Left lobe of liver (tissue), 2 donors: ENCODE results near the gene SEMA3A. TPM values are rescaled to one million over a fixed set of nuclear protein-coding genes. Genes with fewer than 3 reads are reported as not detected.

Experiments used
- ATAC-seq: fragments of 200-7000 bp; cut with Tn5 transposase; one replicate; pipeline ENCODE4 v1.9.1; 2020; ENCODE audit warnings: mild to moderate bottlenecking, moderate library complexity
- DNase-seq: peaks from one replicate; pipeline ENCODE4 v3.0.0-alpha.2; 2020; ENCODE audit warnings: low spot score
- total RNA-seq: library from RNA; stranded (reverse); gene quantifications from one replicate; pipeline ENCODE4 v1.2.1, GENCODE V29; 2021
- donor health status: DM: no; HTN: no; CAD: no; lungs with moderate emphysema.
- donor health status: DM: no; HTN: yes; CAD: no.

The SEMA3A gene
- total RNA-seq, 1 donor from 2014 or later = 0.58 TPM

DNA sequence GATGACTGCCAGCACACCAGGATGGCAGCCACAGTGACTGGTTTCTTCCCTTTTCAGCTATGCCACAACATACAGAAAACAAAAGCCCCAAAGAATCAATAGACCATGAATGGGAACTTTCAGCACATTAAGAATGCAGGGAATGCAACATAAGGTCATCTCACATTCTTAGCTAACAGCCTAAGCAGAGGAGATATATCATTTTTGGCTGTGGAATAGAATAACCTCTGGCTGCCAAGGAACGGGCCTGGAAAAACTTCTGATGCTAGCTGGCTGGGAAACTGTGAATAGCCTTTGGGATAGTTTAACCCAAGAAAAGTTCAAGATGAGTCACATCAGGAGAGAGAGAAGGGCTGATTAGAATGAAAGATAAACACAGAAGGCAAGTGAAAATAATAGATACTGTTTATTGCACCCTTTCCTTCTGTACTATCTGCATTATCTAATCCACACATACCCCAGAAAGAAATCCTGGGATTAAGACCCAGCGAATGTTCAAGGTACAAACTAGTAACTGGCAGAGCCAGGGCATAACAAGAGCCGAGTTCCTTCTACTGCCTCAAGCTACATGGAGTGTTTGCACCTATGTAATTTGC, 169.2 kb downstream of the SEMA3A start:
- DNase-seq = no peak
- no peak for ATAC-seq

GRCh38 chr7:84022684-84023308, 171.8 kb downstream of the SEMA3A start:
- no peak for ATAC-seq
- no peak for DNase-seq

DNA sequence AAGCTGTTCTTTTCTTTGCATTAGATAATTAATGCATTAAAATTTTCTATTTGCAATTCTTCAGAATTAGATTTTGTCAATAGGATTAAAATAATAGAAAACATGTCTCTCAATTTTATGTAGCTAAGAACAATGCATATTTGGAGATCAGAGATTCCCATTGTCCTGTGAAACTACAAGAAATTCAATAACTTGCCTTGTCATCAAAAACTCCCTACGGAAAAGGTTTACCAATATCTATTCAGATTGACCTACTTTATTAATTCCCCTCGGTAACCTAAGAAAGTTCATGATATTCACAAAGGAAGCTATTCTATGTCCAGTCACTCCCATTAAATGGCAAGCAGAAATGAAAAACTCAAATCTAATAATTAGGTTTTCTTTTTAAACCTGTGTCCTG, 172.6 kb downstream of the SEMA3A start:
- no peak for ATAC-seq

DNA sequence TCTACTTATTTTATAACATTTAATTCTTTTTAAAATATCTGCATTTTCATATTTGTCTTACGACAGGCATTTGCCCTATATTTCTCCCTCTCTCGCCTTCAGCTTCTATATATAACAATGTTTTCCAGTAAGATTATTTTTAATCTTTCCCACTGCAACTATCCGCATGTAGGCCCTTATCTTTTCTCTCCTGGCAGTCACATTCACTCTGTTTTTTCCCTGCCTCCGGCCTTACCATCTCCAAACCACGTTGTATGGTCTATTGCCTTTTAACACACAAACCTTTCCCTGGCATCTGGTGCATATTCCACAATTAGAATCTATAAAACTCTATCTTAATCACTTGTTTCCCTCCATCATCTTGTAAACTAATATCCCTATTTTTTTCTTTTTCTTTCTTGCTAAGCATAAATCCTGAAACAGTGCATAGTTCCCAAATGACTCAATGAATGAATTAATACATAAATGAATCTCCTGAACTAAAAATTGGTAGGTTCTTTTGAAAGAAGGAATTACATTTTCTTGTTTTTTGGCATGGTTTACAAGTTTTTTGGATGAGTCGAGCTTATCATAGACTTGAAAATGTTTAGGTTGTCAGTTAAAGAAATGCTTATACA, 173.2 kb downstream of the SEMA3A start:
- no peak for ATAC-seq

More for the DNA sequence above, 172.6 kb downstream of the SEMA3A start:
- no peak for DNase-seq

DNA sequence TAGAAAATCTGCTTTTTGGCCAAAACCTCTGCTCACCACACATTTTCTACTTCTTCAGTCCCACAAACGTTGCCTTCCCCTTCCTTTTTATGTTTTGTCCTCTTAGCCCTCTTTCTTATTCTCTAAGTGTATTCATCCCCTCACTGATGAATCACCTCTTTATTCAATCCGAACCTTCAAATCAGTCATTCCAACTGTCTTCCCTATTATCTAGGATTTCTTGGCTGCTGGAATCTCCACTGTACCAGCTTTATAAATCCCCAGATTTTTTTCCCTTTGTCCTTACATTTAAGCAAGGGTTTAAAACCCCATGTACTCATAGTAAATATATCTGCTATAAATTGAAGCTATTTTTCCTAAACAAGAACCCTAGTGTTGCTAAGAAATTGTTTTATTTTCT, 176.9 kb downstream of the SEMA3A start:
- ATAC-seq = no peak
- DNase-seq = no peak

More for the DNA sequence above, 173.2 kb downstream of the SEMA3A start:
- no peak for DNase-seq

DNA sequence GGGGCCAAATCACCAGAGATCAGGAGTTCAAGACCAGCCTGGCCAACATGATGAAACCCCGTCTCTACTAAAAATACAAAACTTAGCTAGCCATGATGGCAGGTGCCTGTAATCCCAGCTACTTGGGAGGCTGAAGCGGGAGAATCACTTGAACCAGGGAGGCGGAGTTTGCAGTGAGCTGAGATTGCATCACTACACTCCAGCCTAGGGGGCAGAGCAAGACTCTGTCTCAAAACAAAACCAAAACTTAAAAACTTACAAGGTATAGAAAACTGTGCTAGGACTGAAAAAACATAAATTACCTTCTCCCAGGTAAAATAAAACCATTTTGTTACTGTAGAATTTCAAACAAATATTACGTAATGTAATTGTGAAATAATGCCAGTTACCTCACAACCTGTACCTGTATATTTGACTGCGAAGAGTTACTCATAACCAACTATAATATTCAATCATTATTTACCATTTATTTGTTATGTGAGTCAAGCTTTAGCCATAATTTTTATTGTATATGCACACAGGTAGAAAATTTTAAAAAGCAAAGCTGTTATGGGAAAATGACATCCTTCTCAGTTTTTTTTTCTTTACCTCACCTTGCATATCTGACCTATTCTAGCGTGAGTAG, 180.9 kb downstream of the SEMA3A start:
- ATAC-seq = no peak
- no peak for DNase-seq

GRCh38 chr7:84009782-84010181, 184.8 kb downstream of the SEMA3A start:
- DNase-seq (no peak), ATAC-seq (no peak)

- ATAC-seq (no peak), DNase-seq (no peak)
Measured at GRCh38 chr7:84009051-84009450, 185.5 kb downstream of the SEMA3A start.

DNA sequence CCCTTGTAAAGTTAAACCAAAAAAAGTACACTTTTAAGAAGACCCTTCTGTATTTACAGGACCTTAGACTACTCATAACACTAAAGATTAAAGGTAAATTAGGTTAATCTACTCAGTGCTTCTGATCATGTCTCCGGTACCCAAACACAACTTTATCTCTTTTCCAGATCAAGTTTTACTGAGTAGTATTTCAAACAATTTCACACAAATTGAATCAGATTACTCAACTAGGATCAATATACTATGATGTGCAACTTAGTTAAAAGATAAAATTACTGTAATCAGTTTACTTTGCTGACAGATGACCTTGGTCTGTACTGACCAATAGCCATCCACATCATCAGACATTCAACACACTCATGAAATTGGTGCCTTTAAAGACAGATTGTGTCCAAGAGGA, 191.4 kb downstream of the SEMA3A start:
- ATAC-seq = no peak
- DNase-seq = no peak

DNA sequence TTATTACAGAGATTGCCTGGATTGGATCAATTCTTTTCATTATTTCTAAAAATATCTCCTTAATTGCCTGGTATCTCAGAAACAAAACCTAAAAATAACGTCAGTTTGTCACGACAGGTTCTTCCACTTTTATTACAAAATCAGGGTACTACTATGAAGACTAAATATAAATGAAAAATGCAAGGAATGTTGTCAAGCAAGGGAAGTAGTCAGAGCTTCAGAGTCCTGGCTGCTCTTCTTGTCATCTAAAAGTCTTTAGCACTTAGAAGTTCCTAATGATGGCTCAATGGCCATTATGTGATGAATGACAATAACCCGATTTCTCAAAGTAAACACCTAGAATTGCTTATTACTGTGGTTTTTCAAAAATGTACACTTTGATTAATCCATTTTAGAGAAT, 192.2 kb downstream of the SEMA3A start:
- DNase-seq (no peak), ATAC-seq (no peak)

DNA sequence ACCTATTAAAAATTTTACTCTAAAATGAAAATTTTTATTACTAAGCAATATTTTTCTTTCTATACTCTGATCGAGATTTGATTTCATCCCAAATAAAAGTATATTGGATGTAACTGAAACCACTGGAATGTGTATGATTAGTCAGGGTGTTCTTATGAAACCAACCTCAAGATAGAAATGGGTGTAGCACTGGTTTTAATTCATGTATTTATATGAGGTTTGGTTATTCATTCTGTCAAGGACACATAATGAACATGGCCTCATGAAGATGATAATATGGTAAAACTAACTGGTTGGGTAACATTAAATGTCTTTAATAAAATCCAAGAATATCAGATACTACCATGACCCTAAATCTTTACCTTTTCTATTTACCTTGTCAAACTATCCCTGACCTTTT, 197.7 kb downstream of the SEMA3A start:
- ATAC-seq (no peak), DNase-seq (no peak)

- ATAC-seq (no peak), DNase-seq (no peak)
Measured at GRCh38 chr7:83987764-83988163, 206.8 kb downstream of the SEMA3A start.

DNA sequence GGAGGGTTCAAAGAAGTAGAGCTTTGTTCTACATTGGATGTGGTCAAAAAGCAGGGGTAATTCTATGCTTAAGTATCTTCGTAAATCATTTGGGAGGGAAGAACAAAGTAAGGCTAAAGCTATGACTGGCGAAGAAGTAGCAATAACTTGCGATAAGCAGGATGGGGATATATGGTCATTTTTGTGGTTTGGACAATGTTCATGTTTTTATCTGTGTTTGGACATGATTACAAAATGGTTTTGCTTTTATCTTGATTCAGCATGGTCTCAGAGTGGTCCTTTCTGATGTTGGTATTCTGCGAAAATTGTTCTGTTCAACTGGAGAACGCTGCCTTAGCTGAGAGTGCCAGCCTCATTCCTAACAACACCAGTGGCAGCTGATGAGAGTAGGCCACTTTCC, 208.8 kb downstream of the SEMA3A start:
- ATAC-seq = no peak

DNA sequence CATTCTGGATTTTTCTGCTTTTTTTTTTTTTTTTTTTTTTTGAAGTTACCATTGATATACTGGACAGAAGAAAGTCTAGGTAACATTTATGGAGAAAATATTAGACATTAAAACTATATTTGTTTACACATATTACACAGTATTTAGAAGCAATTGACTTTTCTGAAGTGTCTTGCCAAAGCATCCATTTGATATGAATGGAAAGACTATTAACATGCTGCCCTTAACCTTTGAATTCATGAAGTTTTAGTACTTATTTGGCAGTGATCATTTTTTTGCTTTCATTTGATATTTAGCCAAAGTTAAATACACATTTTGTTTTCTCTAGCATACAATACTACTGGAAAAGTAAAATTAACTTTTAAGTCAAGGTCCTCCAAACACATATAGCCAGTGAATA, 210.0 kb downstream of the SEMA3A start:
- ATAC-seq (no peak), DNase-seq (no peak)

More for the DNA sequence above, 208.8 kb downstream of the SEMA3A start:
- DNase-seq = no peak

GRCh38 chr7:83984076-83984475, 210.5 kb downstream of the SEMA3A start:
- DNase-seq = no peak
- ATAC-seq = no peak

GRCh38 chr7:83983606-83984005, 211.0 kb downstream of the SEMA3A start:
- ATAC-seq (no peak), DNase-seq (no peak)

GRCh38 chr7:83976302-83976701, 218.3 kb downstream of the SEMA3A start:
- DNase-seq (no peak), ATAC-seq (peak; percentile 68)

DNA sequence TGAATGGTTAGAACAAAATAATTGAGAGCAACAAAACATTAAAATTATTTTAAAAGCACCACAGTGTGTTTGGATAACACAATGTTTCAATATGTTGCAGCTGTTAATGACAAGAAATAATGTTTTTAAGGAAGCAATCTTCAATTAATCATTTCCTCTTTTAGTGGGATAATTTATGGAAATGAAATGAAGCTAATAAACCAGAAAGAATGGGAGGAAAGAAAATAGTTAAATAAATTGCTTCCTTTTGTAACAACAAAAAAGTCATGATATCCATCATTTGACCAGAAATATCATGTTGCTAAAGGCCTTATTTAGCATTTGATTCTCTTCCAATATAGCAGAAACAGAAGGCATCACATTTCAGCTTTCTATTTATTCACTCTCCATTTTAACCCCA, 224.5 kb downstream of the SEMA3A start:
- no peak for DNase-seq
- no peak for ATAC-seq

DNA sequence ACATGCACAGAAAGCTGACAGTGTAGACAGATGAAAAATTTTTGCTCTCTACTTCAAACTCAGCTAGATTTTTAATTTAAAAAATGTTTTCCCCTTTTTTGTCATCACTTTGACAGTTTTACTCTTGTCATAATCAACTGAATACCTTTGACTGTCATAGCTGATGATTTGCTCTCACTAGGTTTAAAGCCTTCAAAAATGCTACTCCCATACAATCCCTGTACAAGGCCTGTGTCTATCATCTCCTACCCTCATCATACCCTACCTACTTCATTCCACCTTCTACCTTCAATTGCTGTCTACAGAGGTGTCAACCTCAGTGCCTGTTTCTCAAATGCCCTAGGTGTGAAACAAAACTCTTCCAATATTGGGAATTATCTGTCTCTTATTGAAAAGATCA, 230.3 kb downstream of the SEMA3A start:
- no peak for ATAC-seq
- DNase-seq = no peak

DNA sequence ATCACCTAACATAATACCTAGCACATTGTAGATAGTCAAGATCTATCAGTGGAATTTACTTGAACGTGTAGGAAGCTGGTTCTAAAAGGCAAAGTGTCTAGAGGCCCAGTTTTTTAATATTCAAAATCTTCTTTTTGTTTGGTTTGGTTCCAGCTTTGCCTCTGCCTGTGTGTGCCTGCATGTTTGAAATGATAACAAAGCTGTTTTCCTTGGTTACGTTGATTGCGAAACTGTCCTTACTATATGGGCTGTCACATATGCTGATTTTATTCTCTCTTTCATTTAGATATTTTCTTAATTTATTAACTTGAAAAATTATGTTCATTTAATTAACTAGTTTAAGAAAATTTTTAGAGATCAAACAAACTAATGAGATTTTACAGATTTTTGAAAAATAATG, 237.3 kb downstream of the SEMA3A start:
- no peak for ATAC-seq
- no peak for DNase-seq

- ATAC-seq (no peak), DNase-seq (no peak)
Measured at GRCh38 chr7:83956104-83956503, 238.5 kb downstream of the SEMA3A start.

- ATAC-seq (no peak), DNase-seq (no peak)
Measured at GRCh38 chr7:83952236-83952635, 242.4 kb downstream of the SEMA3A start.
